Measurements from ENCODE around the gene TAF7.

TAF7 gene

GRCh38 chr5:141269195-141269594 is 51.4 kb downstream of the TAF7 start:
- Histone ChIP-seq H3K4me1 (ENCODE audit: insufficient read depth, low read length) (no peaks in the 10 kb centered on the region), H3K4me3 (ENCODE audit: low read length) (no peak overlapping the region), H3K9ac (ENCODE audit: low read depth, low read length) (no peak overlapping the region), H3K36me3 (ENCODE audit: insufficient read depth, low read depth, low read length) (no peaks in the 10 kb centered on the region), H3K9me3 (ENCODE audit: insufficient read depth, low read depth, low read length) (peaks cover 94% of the 10 kb centered on the region), H3K27ac (ENCODE audit: low read length) (no peak overlapping the region), H3K27me3 (ENCODE audit: insufficient read depth, low read length) (no peaks in the 10 kb centered on the region)
